AG04450 (cell line): ENCODE results near the gene DDX25. TPM values are rescaled to one million over a fixed set of nuclear protein-coding genes. Genes with fewer than 3 reads are reported as not detected.

Experiments
- CTCF ChIA-PET: fragments of 300-600, 350-600 bp; formaldehyde crosslinking; extraction: SDS; loops from one replicate; lab custom pipeline; 2022; ENCODE audit warnings: antibody characterized with exemption, inconsistent platforms; lab: Charles Lee
- POLR2A ChIA-PET: fragments of 350-600 bp; formaldehyde crosslinking; extraction: SDS; loops from one replicate; lab custom pipeline; 2021; ENCODE audit warnings: antibody characterized with exemption, inconsistent platforms; lab: Yijun Ruan, JAX
- DNase-seq: peaks from one replicate; pipeline ENCODE4 v3.0.0-alpha.2; 2011; ENCODE audit warnings: low read depth, low spot score
- H3K27ac ChIP-seq: one replicate; pipeline ENCODE4 v1.5.1; 2012; ENCODE audit warnings: low read depth, low read length, control low read depth
- H3K27me3 ChIP-seq: one replicate; pipeline ENCODE4 v1.6.0; 2012; ENCODE audit warnings: low read length; ENCODE audit not compliant: control insufficient read depth, insufficient read depth
- H3K4me3 ChIP-seq: 2 replicates; pipeline ENCODE4 v1.5.1; 2011; ENCODE audit warnings: mild to moderate bottlenecking, low read depth, low read length, control low read depth
- H3K9me3 ChIP-seq: 2 replicates; pipeline ENCODE4 v1.5.1; 2012; ENCODE audit warnings: low read length; ENCODE audit not compliant: control insufficient read depth, insufficient read depth
- CTCF ChIP-seq: IDR thresholded peaks from 2 replicates; pipeline ENCODE4 v1.5.1; 2011; ENCODE audit warnings: low read depth, low read length, control low read depth, inconsistent platforms
- polyA plus RNA-seq: library from polyadenylated mRNA; depleted of rRNA; stranded (reverse); fragments of >200 nt; gene quantifications from 2 replicates; pipeline ENCODE4 v1.2.3, GENCODE V29; 2011

Gene DDX25
- polyA plus RNA-seq, 1 experiment = not detected

GRCh38 chr11:125935056-125935455 lies 30.7 kb downstream of the DDX25 start:
- H3K9me3 ChIP-seq = no peaks in the 10 kb centered on the region
- no peak overlapping the region for H3K27ac ChIP-seq
- DNase-seq = no peak
- ChIA-PET CTCF (no interaction called here), POLR2A (no interaction called here)
- peaks cover 24% of the 10 kb centered on the region for H3K27me3 ChIP-seq
- TF ChIP-seq CTCF = no peak
- no peak overlapping the region for H3K4me3 ChIP-seq

GRCh38 chr11:125935618-125936199 lies 31.4 kb downstream of the DDX25 start:
- peaks cover 24% of the 10 kb centered on the region for H3K27me3 ChIP-seq
- no peak for TF ChIP-seq CTCF
- no peak overlapping the region for H3K4me3 ChIP-seq
- ChIA-PET POLR2A (no interaction called here), CTCF (no interaction called here)
- H3K9me3 ChIP-seq = no peaks in the 10 kb centered on the region
- no peak for DNase-seq
- H3K27ac ChIP-seq = no peak overlapping the region

- Histone ChIP-seq H3K27me3 (peaks cover 20% of the 10 kb centered on the region), H3K9me3 (no peaks in the 10 kb centered on the region), H3K4me3 (no peak overlapping the region), H3K27ac (no peak overlapping the region)
- no peak for TF ChIP-seq CTCF
- no peak for DNase-seq
- ChIA-PET CTCF (interaction anchor here (0.8 to 1.9 kb wide), 4 partner anchors 11 to 255 kb away, joined by 3 to 5 read pairs (median 4); no protein-coding TSS in a partner anchor), POLR2A (no interaction called here)
Measured at GRCh38 chr11:125938418-125938817, 34.1 kb downstream of the DDX25 start.

- H3K4me3 ChIP-seq = no peak overlapping the region
- peaks cover 24% of the 10 kb centered on the region for H3K27me3 ChIP-seq
- POLR2A ChIA-PET = no interaction called here
- DNase-seq = no peak
- H3K9me3 ChIP-seq = no peaks in the 10 kb centered on the region
- CTCF ChIA-PET = interaction anchor here (1.2 to 1.9 kb wide), 2 partner anchors 11 to 16 kb away, joined by 4 to 5 read pairs; no protein-coding TSS in a partner anchor
- no peak overlapping the region for H3K27ac ChIP-seq
- TF ChIP-seq CTCF = no peak
Measured at GRCh38 chr11:125939081-125939521, 34.8 kb downstream of the DDX25 start.

- peaks cover 31% of the 10 kb centered on the region for H3K27me3 ChIP-seq
- POLR2A ChIA-PET = interaction anchor here (0.7 kb wide), 1 partner anchor 37 kb away, joined by 3 read pairs; the partner anchor contains the start of gene PUS3
- no peak for TF ChIP-seq CTCF
- CTCF ChIA-PET = interaction anchor here (0.5 to 1.9 kb wide), 6 partner anchors 12 to 254 kb away, joined by 3 to 4 read pairs (median 4); no protein-coding TSS in a partner anchor
- H3K27ac ChIP-seq = no peak overlapping the region
- DNase-seq = no peak
- no peaks in the 10 kb centered on the region for H3K9me3 ChIP-seq
- H3K4me3 ChIP-seq = no peak overlapping the region
Measured at GRCh38 chr11:125940145-125940544, 35.8 kb downstream of the DDX25 start.
